GM23248 (cell line): ENCODE results near the gene CARD10. TPM values are rescaled to one million over a fixed set of nuclear protein-coding genes. Genes with fewer than 3 reads are reported as not detected.

Experiments
- DNase-seq: peaks from one replicate; pipeline ENCODE4 v3.0.0-alpha.2; 2015
- H2AFZ ChIP-seq: fragments of 200-600 bp; sonication (generic); 2 replicates; pipeline ENCODE4 v1.6.1; 2016; ENCODE audit warnings: antibody characterized with exemption
- H3F3A ChIP-seq: fragments of 200-600 bp; sonication (generic); 2 replicates; pipeline ENCODE4 v1.6.1; 2016; ENCODE audit warnings: mild to moderate bottlenecking, antibody characterized with exemption, mixed run types; ENCODE audit not compliant: insufficient read depth
- H3K27ac ChIP-seq: fragments of 200-600 bp; sonication (generic); 2 replicates; pipeline ENCODE4 v1.5.1; 2016; ENCODE audit warnings: mild to moderate bottlenecking
- H3K27me3 ChIP-seq: fragments of 200-600 bp; sonication (generic); replicated peaks from 2 replicates; pipeline ENCODE4 v1.6.1; 2016; ENCODE audit warnings: mild to moderate bottlenecking; ENCODE audit not compliant: insufficient read depth
- H3K36me3 ChIP-seq: fragments of 200-600 bp; sonication (generic); 2 replicates; pipeline ENCODE4 v1.6.1; 2016; ENCODE audit warnings: low read depth, mild to moderate bottlenecking
- H3K4me1 ChIP-seq: fragments of 200-600 bp; sonication (generic); 2 replicates; pipeline ENCODE4 v1.6.1; 2016; ENCODE audit warnings: mild to moderate bottlenecking; ENCODE audit not compliant: insufficient read depth
- H3K4me2 ChIP-seq: fragments of 200-600 bp; sonication (generic); one replicate; pipeline ENCODE4 v1.6.1; 2016; ENCODE audit warnings: mild to moderate bottlenecking; ENCODE audit not compliant: unreplicated experiment
- H3K4me3 ChIP-seq: fragments of 200-600 bp; sonication (generic); 2 replicates; pipeline ENCODE4 v1.5.1; 2016; ENCODE audit warnings: mild to moderate bottlenecking
- H3K79me2 ChIP-seq: fragments of 200-600 bp; sonication (generic); 2 replicates; pipeline ENCODE4 v1.6.1; 2016; ENCODE audit warnings: mild to moderate bottlenecking; ENCODE audit not compliant: insufficient read depth
- H3K9ac ChIP-seq: fragments of 200-600 bp; sonication (generic); 2 replicates; pipeline ENCODE4 v1.6.1; 2016; ENCODE audit warnings: mild to moderate bottlenecking
- H3K9me2 ChIP-seq: fragments of 200-600 bp; sonication (generic); 2 replicates; pipeline ENCODE4 v1.6.1; 2016; ENCODE audit warnings: mixed run types, mild to moderate bottlenecking, moderate library complexity; ENCODE audit not compliant: insufficient read depth
- H3K9me3 ChIP-seq: fragments of 200-600 bp; sonication (generic); one replicate; pipeline ENCODE4 v1.6.1; 2017; ENCODE audit warnings: low read depth
- H4K20me1 ChIP-seq: fragments of 200-600 bp; sonication (generic); 2 replicates; pipeline ENCODE4 v1.6.0; 2016; ENCODE audit not compliant: insufficient read depth
- EZH2 ChIP-seq: fragments of 200-600 bp; sonication (generic); IDR thresholded peaks from 2 replicates; pipeline ENCODE4 v1.6.1; 2018; ENCODE audit warnings: antibody characterized with exemption, mild to moderate bottlenecking; ENCODE audit not compliant: insufficient read depth, poor library complexity, severe bottlenecking
- EZH2phosphoT487 ChIP-seq: fragments of 200-600 bp; sonication (generic); IDR thresholded peaks from 2 replicates; pipeline ENCODE4 v1.6.1; 2018; ENCODE audit warnings: antibody characterized with exemption, moderate library complexity, mild to moderate bottlenecking, low read depth; ENCODE audit not compliant: insufficient read depth
- WGBS, 2 experiments: methylation state at CpG; one replicate each; pipeline ENCODE4 v1.1.6; 2015 to 2017; ENCODE audit warnings: low lambda C conversion rate in 2 of 2, low coverage in 1 of 2; ENCODE audit errors: missing lambda C conversion rate in 2 of 2; 5-methylcytosine and 5-hydroxymethylcytosine counted together
- in situ Hi-C: fragments of 300-500 bp; cut with MboI; formaldehyde crosslinking; loops from 2 replicates; pipeline ENCODE4 v1.15.0; 2020
- polyA plus RNA-seq: library from polyadenylated mRNA; unstranded; fragments of >200 nt; fragmentation: Nextera tagmentation; extraction: Ambion mirVana; gene quantifications from 2 replicates; pipeline ENCODE4 v1.2.1, GENCODE V29; 2016
- total RNA-seq: library from RNA; depleted of rRNA; stranded (reverse); fragments of >200 nt; shearing (Covaris generic); gene quantifications from 2 replicates; pipeline ENCODE4 v1.2.3, GENCODE V29; 2014

The CARD10 gene
- total and polyA plus RNA-seq, 2 experiments from 2014 or later = 2.8 to 4.4 TPM

GRCh38 chr22:37499027-37499707, 20.0 kb downstream of the CARD10 start:
- in situ Hi-C loops = no loop called here
- Histone ChIP-seq H3K36me3 (no peaks in the 10 kb centered on the region), H3K9me3 (no peaks in the 10 kb centered on the region), H3K79me2 (no peaks in the 10 kb centered on the region), H3K4me3 (no peak overlapping the region), H3K9me2 (no peaks in the 10 kb centered on the region), H3K4me2 (no peak overlapping the region), H4K20me1 (no peaks in the 10 kb centered on the region), H3K27me3 (no peaks in the 10 kb centered on the region), H2AFZ (no peak overlapping the region), H3K4me1 (peaks cover 19% of the 10 kb centered on the region), H3F3A (peaks cover 5% of the 10 kb centered on the region), H3K27ac (no peak overlapping the region), H3K9ac (no peak overlapping the region)
- 78 to 81% methylated on average over 11 to 12 of the region's 12 CpGs for WGBS, 2 experiments
- no peak for TF ChIP-seq EZH2phosphoT487
- TF ChIP-seq EZH2 = no peak
- DNase-seq = no peak

DNA sequence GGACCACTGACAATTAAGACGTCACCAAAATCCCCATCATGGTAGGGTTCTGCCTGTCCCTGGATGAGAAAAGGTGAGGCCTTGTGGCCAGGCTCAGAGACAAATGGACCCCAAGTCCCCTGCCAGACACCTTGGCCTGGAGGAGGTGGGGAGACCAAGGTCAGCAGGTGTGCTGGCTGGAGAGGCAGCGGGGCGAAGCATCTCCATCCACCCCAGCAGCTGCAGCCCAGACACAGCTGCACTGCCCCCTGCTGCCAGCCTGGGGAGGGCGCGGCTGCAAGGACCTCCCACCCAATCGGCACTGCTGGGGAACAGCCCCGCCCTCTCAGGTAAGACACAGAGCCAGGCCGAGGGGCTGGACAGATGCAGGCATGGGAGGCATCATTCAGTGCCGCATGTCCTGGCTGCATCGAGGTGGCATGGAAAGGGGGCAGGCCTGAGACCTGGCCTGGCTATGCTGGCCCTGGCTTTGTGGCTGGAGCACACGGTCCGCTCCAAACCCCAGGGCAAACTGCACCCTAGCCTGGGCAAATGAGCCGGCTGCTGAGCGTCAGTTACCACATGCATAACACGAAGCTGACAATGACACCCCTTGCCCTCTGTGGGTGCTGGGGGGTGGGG, 20.8 kb downstream of the CARD10 start:
- no peaks in the 10 kb centered on the region for H3K79me2 ChIP-seq
- H3K9ac ChIP-seq = no peak overlapping the region
- H2AFZ ChIP-seq = no peak overlapping the region
- WGBS, 2 experiments = 28 to 38% methylated on average over 15 of the region's 15 CpGs
- no peaks in the 10 kb centered on the region for H4K20me1 ChIP-seq
- H3K27ac ChIP-seq = no peak overlapping the region
- no peaks in the 10 kb centered on the region for H3K36me3 ChIP-seq
- no peaks in the 10 kb centered on the region for H3K9me3 ChIP-seq
- H3K4me3 ChIP-seq = no peak overlapping the region
- H3K27me3 ChIP-seq = no peaks in the 10 kb centered on the region
- H3K9me2 ChIP-seq = no peaks in the 10 kb centered on the region
- TF ChIP-seq EZH2phosphoT487 = no peak
- no peak for TF ChIP-seq EZH2
- in situ Hi-C loops = no loop called here
- no peak overlapping the region for H3K4me2 ChIP-seq
- no peak for DNase-seq
- H3F3A ChIP-seq = peaks cover 5% of the 10 kb centered on the region
- peaks cover 19% of the 10 kb centered on the region for H3K4me1 ChIP-seq

DNA sequence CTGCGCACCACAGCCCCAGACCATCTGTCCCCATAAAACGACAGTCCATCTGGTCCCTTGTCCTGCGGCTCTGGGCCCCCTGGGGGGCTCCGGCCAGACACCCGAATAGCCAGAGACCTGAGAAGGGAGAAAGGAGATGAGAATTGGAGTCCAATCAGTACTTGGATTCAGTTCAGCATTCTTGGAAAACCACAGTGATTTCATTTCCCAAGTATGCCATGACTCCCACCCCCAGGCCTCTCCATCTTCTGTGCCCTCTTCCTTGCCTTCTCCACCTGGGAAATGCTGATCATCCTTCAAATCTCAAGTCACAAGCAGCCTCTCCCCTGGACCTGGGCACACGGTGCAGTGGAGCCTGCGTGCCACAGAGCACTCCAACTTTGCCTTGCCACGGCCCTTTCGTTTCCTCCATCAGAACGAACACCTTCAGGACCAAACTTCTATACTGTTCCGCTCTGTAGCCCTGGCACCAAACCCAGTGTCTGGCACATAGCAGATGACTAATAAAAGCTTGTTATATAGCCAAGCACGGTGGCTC, 22.1 kb downstream of the CARD10 start:
- in situ Hi-C loops = no loop called here
- Histone ChIP-seq H3K9me3 (no peaks in the 10 kb centered on the region), H3K9me2 (no peaks in the 10 kb centered on the region), H3K27me3 (no peaks in the 10 kb centered on the region), H3K4me2 (no peak overlapping the region), H3K36me3 (no peaks in the 10 kb centered on the region), H3K4me3 (no peak overlapping the region), H3K9ac (no peak overlapping the region), H3K79me2 (no peaks in the 10 kb centered on the region), H4K20me1 (no peaks in the 10 kb centered on the region), H3F3A (peaks cover 5% of the 10 kb centered on the region), H2AFZ (no peak overlapping the region), H3K27ac (peak overlapping the region; percentile 27), H3K4me1 (peaks cover 19% of the 10 kb centered on the region)
- DNase-seq = peak; percentile 92
- 46 to 51% methylated on average over 12 of the region's 12 CpGs for WGBS, 2 experiments
- no peak for TF ChIP-seq EZH2phosphoT487
- no peak for TF ChIP-seq EZH2

- WGBS, 2 experiments = 61 to 68% methylated on average over 11 of the region's 11 CpGs
- Histone ChIP-seq H3K4me2 (no peak overlapping the region), H3F3A (peaks cover 5% of the 10 kb centered on the region), H3K9me2 (no peaks in the 10 kb centered on the region), H3K9me3 (no peaks in the 10 kb centered on the region), H2AFZ (no peak overlapping the region), H3K36me3 (no peaks in the 10 kb centered on the region), H3K4me1 (peaks cover 14% of the 10 kb centered on the region), H3K27me3 (no peaks in the 10 kb centered on the region), H3K9ac (no peak overlapping the region), H3K4me3 (no peak overlapping the region), H3K27ac (0 out of 2 replicates have a peak overlapping the region, but pooled peaks have one; percentile 27), H4K20me1 (no peaks in the 10 kb centered on the region), H3K79me2 (no peaks in the 10 kb centered on the region)
- peak; percentile 53 for DNase-seq
- in situ Hi-C loops = no loop called here
- TF ChIP-seq EZH2 (no peak), EZH2phosphoT487 (no peak)
Observed at GRCh38 chr22:37496651-37497050, 22.6 kb downstream of the CARD10 start.
